HepG2 (cell line): ENCODE data around the gene R3HCC1L. TPM values are rescaled to one million over a fixed set of nuclear protein-coding genes. Genes with fewer than 3 reads are reported as not detected.

Source experiments
- ATAC-seq: fragments of 200-7000 bp; cut with Tn5 transposase; 3 replicates; pipeline ENCODE4 v1.9.1; 2020; ENCODE audit warnings: mild to moderate bottlenecking, moderate library complexity
- BruUV-seq: library from RNA; stranded (reverse); fragments of 400-500 nt; replicated peaks from 2 replicates; lab custom pipeline; 2021; lab: Mats Ljungman, UMichigan
- CTCF ChIA-PET: fragments of 300-600 bp; formaldehyde crosslinking; extraction: SDS; loops from one replicate; lab custom pipeline; 2021; ENCODE audit warnings: low total read pairs, inconsistent platforms, low intra/inter-chr PET ratio; lab: Yijun Ruan, JAX
- POLR2A ChIA-PET: fragments of 350-600 bp; sonication (Branson Sonifier 250); formaldehyde crosslinking; loops from one replicate; lab custom pipeline; 2020; ENCODE audit warnings: antibody characterized with exemption, inconsistent platforms; lab: Yijun Ruan, JAX
- DNase-seq: peaks from one replicate; pipeline ENCODE4 v3.0.0-alpha.2; 2015; ENCODE audit warnings: low spot score
- FAIRE-seq: peaks from 3 replicates; lab custom pipeline; 2011; peaks lifted over from hg19 to GRCh38; lab: Jason Lieb, UNC
- H2AFZ ChIP-seq: one replicate; pipeline ENCODE4 v1.6.1; 2011; ENCODE audit warnings: low read length, inconsistent platforms
- H3K27ac ChIP-seq: fragments of 300-600 bp; 3 replicates; pipeline ENCODE4 v1.8.0; 2011; ENCODE audit warnings: mixed run types, mild to moderate bottlenecking, mixed read lengths, low read length, inconsistent platforms; ENCODE audit not compliant: insufficient read depth; ENCODE audit errors: extremely low read length
- H3K27me3 ChIP-seq, 2 experiments: fragments of 200-600 bp in 1 of 2; 2 replicates in 1 of 2; 3 replicates in 1 of 2; pipeline versions ENCODE4 v1.6.0 to v1.8.0; 2011; ENCODE audit warnings: low read length in 2 of 2, mild to moderate bottlenecking in 2 of 2, moderate library complexity in 2 of 2, inconsistent platforms in 1 of 2; ENCODE audit not compliant: insufficient read depth in 2 of 2, control insufficient read depth in 1 of 2
- H3K36me3 ChIP-seq, 2 experiments: fragments of 200-600 bp in 1 of 2; replicated peaks in 1 of 2; 2 replicates in 1 of 2; 3 replicates in 1 of 2; pipeline versions ENCODE4 v1.5.1 to v1.8.0; 2011; ENCODE audit warnings: low read length in 2 of 2, inconsistent platforms in 1 of 2; ENCODE audit not compliant: insufficient read depth in 2 of 2, control insufficient read depth in 1 of 2
- H3K4me1 ChIP-seq: 2 replicates; pipeline ENCODE4 v1.5.1; 2012; ENCODE audit warnings: low read length, inconsistent platforms; ENCODE audit not compliant: insufficient read depth
- H3K4me2 ChIP-seq: 2 replicates; pipeline ENCODE4 v1.6.0; 2011; ENCODE audit warnings: low read depth, low read length, inconsistent platforms
- H3K4me3 ChIP-seq, 3 experiments: fragments of 200-600 bp in 1 of 3; sonication (generic), shearing (Covaris generic) in 1 of 3; replicated peaks in 1 of 3; 2 replicates each; pipeline ENCODE4 v1.5.1; 2011 to 2016; ENCODE audit warnings: low read length in 3 of 3, inconsistent platforms in 2 of 3, low read depth in 2 of 3, mild to moderate bottlenecking in 2 of 3, control low read depth in 1 of 3, mixed read lengths in 1 of 3; ENCODE audit not compliant: insufficient read depth in 1 of 3
- H3K79me2 ChIP-seq: one replicate; pipeline ENCODE4 v1.6.1; 2011; ENCODE audit warnings: low read length, inconsistent platforms; ENCODE audit not compliant: insufficient read depth
- H3K9ac ChIP-seq: 2 replicates; pipeline ENCODE4 v1.6.0; 2011; ENCODE audit warnings: mild to moderate bottlenecking, low read depth, low read length, inconsistent platforms; ENCODE audit not compliant: insufficient read depth
- H3K9me3 ChIP-seq: 2 replicates; pipeline ENCODE4 v1.5.1; 2012; ENCODE audit warnings: mild to moderate bottlenecking, low read length
- H4K20me1 ChIP-seq: 2 replicates; pipeline ENCODE4 v1.6.0; 2011; ENCODE audit warnings: inconsistent platforms, mild to moderate bottlenecking, low read length, moderate library complexity; ENCODE audit not compliant: insufficient read depth
- AGO1 ChIP-seq: fragments of 200-400 bp; formaldehyde crosslinking; IDR thresholded peaks from 2 replicates; pipeline ENCODE4 v1.6.1; 2017; ENCODE audit warnings: mild to moderate bottlenecking, low read depth, low read length, moderate library complexity; ENCODE audit not compliant: poor library complexity, severe bottlenecking
- CSRNP2 ChIP-seq: sonication (generic); formaldehyde crosslinking; conservative IDR thresholded peaks from 2 replicates; pipeline ENCODE4 v1.8.0; 2022; ENCODE audit warnings: low read depth, missing genetic modification reagents
- DR1 ChIP-seq: sonication (generic); formaldehyde crosslinking; IDR thresholded peaks from 2 replicates; pipeline ENCODE4 v1.8.0; 2021; ENCODE audit warnings: mild to moderate bottlenecking, missing genetic modification reagents, inconsistent platforms
- EEA1 ChIP-seq: sonication (generic); formaldehyde crosslinking; IDR thresholded peaks from 2 replicates; pipeline ENCODE4 v1.5.1; 2020; ENCODE audit warnings: mild to moderate bottlenecking, missing genetic modification reagents, borderline replicate concordance
- ELF3 ChIP-seq: IDR thresholded peaks from 2 replicates; pipeline ENCODE4 v1.6.1; 2016; ENCODE audit warnings: missing genetic modification reagents, missing compliant biosample characterization
- HNF4G ChIP-seq, 2 experiments: sonication (generic) in 1 of 2; formaldehyde crosslinking in 1 of 2; IDR thresholded peaks; 2 replicates each; pipeline versions ENCODE4 v1.4.0 to v1.6.1; 2011 to 2020; ENCODE audit warnings: borderline replicate concordance in 2 of 2, low read depth in 2 of 2, mild to moderate bottlenecking in 2 of 2, low read length in 1 of 2, missing genetic modification reagents in 1 of 2, moderate library complexity in 1 of 2
- NR1H2 ChIP-seq: sonication (generic); formaldehyde crosslinking; IDR thresholded peaks from 2 replicates; pipeline ENCODE4 v1.8.1; 2022; ENCODE audit warnings: low read depth, missing genetic modification reagents, borderline replicate concordance
- RBM22 ChIP-seq: fragments of 200-400 bp; formaldehyde crosslinking; optimal IDR thresholded peaks from 2 replicates; pipeline ENCODE3; 2017; ENCODE audit warnings: mild to moderate bottlenecking, low read length, moderate library complexity
- RFXANK ChIP-seq: IDR thresholded peaks from 2 replicates; pipeline ENCODE4 v1.6.1; 2016
- SRF ChIP-seq: IDR thresholded peaks from 2 replicates; pipeline ENCODE4 v1.6.1; 2011; ENCODE audit warnings: mild to moderate bottlenecking, low read depth, low read length, moderate library complexity
- ZNF20 ChIP-seq: sonication (generic); formaldehyde crosslinking; IDR thresholded peaks from 2 replicates; pipeline ENCODE4 v1.4.0; 2020; ENCODE audit warnings: mild to moderate bottlenecking, moderate library complexity, missing genetic modification reagents
- ZNF414 ChIP-seq: sonication (generic); formaldehyde crosslinking; IDR thresholded peaks from 2 replicates; pipeline ENCODE4 v1.5.0; 2020; ENCODE audit warnings: missing genetic modification reagents
- ZNF678 ChIP-seq: sonication (generic); formaldehyde crosslinking; IDR thresholded peaks from 2 replicates; pipeline ENCODE4 v1.4.0; 2020; ENCODE audit warnings: mild to moderate bottlenecking, missing genetic modification reagents
- WGBS: methylation state at CpG from one replicate; pipeline ENCODE4 v1.1.6; 2017; ENCODE audit warnings: low lambda C conversion rate; 5-methylcytosine and 5-hydroxymethylcytosine counted together
- in situ Hi-C: cut with HindIII; loops from 2 replicates; pipeline ENCODE4 v1.10.0; 2017; ENCODE audit warnings: low pct_unique_long_range_greater_than_20kb; ENCODE audit not compliant: extremely low pct_ligation_motif_present
- intact Hi-C: fragments of 100-400 bp; cut with micrococcal nuclease; formaldehyde crosslinking; loops from one replicate; pipeline ENCODE4 v1.10.0; 2022; ENCODE audit not compliant: unreplicated experiment
- polyA plus RNA-seq, 8 experiments: library from polyadenylated mRNA; depleted of rRNA in 3 of 8; stranded (reverse) in 7 of 8; unstranded in 1 of 8; fragments of >200 nt; fragmentation: Illumina TruSeq in 4 of 8; extraction: Trizol in 4 of 8; gene quantifications; 2 replicates each; pipeline versions ENCODE4 v1.2.1 to v1.2.3, GENCODE V29; 2011 to 2016; ENCODE audit warnings: low read depth in 4 of 8, missing spikeins in 1 of 8, mixed read lengths in 1 of 8; ENCODE audit not compliant: insufficient read depth in 1 of 8
- total RNA-seq, 5 experiments: library from RNA; depleted of rRNA; stranded (reverse); fragments of >200 nt; fragmentation: Illumina TruSeq; extraction: Trizol; gene quantifications; 2 replicates each; pipeline ENCODE4 v1.2.3, GENCODE V29; 2016; ENCODE audit warnings: low read depth in 1 of 5

R3HCC1L gene
- total and polyA plus RNA-seq, 2 of the 13 experiments (the other 11 are each of a cell fraction or from before 2014, with no cell fraction given), result 6.5 to 12.2 TPM

GRCh38 chr10:98289802-98290209, 155.3 kb downstream of the R3HCC1L start:
- 78% methylated on average over 6 of the region's 10 CpGs for WGBS
- Histone ChIP-seq H3K9ac (no peak overlapping the region), H3K79me2 (no peaks in the 10 kb centered on the region), H3K27me3 (peaks cover 0 to 70% of the 10 kb centered on the region in 2 experiments; a peak in 4 of 5 replicates), H3K4me3 (no peak overlapping the region), H3K27ac (no peak overlapping the region), H4K20me1 (no peaks in the 10 kb centered on the region; the same call in 1 of the 2 replicates), H3K4me2 (no peak overlapping the region), H2AFZ (no peak overlapping the region), H3K9me3 (no peaks in the 10 kb centered on the region), H3K36me3 (no peaks in the 10 kb centered on the region), H3K4me1 (peaks cover 12% of the 10 kb centered on the region)
- no peak for DNase-seq
- ATAC-seq, result no peak
- CTCF ChIA-PET, result no interaction called here
- BruUV-seq, result no TSS peak
- intact Hi-C loops, result no loop called here
- in situ Hi-C loops, result no loop called here
- TF ChIP-seq EEA1 (CRISPR knock-in tag) (no peak), HNF4G (IDR thresholded peaks at IDR 0.05; ENCODE audit: borderline replicate concordance, low read depth, low read length) (no peak), HNF4G (CRISPR knock-in tag; IDR thresholded peaks at IDR 0.05; ENCODE audit: borderline replicate concordance, low read depth) (no peak), ZNF678 (no peak), NR1H2 (CRISPR knock-in tag) (no peak), ZNF20 (CRISPR knock-in tag) (no peak), DR1 (CRISPR knock-in tag) (no peak), RBM22 (no peak), AGO1 (no peak), CSRNP2 (CRISPR knock-in tag) (no peak), RFXANK (no peak), ELF3 (CRISPR knock-in tag) (no peak), ZNF414 (CRISPR knock-in tag) (no peak), SRF (no peak)
- POLR2A ChIA-PET, result no interaction called here
- no peak for FAIRE-seq
